ENCODE measurements around the gene USH2A. TPM values are rescaled to one million over a fixed set of nuclear protein-coding genes. Genes with fewer than 3 reads are reported as not detected.
A peak's percentile ranks its signal among the peaks of the same experiment; 100 is the strongest.

Gene USH2A
- total RNA-seq, 2 donors from 2014 or later = 0.62 to 3.1 TPM

GRCh38 chr1:215600258-215600792, 822.9 kb downstream of the USH2A start:
- H3K9me3 ChIP-seq (ENCODE audit: control insufficient read depth, low read length) = no peaks in the 10 kb centered on the region
- Mint-ChIP-seq H3K4me3 (no peak overlapping the region), H3K36me3 (ENCODE audit: low read depth) (peaks cover 27% of the 10 kb centered on the region), H3K9me3 (no peaks in the 10 kb centered on the region), H3K27me3 (ENCODE audit: insufficient read depth) (no peaks in the 10 kb centered on the region), H3K27ac (peak overlapping the region; percentile 4), H3K4me1 (peaks cover 9% of the 10 kb centered on the region)
- H3K4me1 ChIP-seq (ENCODE audit: control insufficient read depth, insufficient read depth, low read length) = no peaks in the 10 kb centered on the region
- no peak overlapping the region for H3K27ac ChIP-seq (ENCODE audit: low read depth, low read length)
- no peaks in the 10 kb centered on the region for H3K27me3 ChIP-seq (ENCODE audit: control insufficient read depth, insufficient read depth, low read length, poor library complexity, severe bottlenecking)
- H3K4me3 ChIP-seq (ENCODE audit: low read length) = no peak overlapping the region
- no peak for DNase-seq
- no peak overlapping the region for H3K9ac ChIP-seq (ENCODE audit: extremely low read depth, low read length, poor library complexity, severe bottlenecking)
- TF ChIP-seq, protein P1, sequence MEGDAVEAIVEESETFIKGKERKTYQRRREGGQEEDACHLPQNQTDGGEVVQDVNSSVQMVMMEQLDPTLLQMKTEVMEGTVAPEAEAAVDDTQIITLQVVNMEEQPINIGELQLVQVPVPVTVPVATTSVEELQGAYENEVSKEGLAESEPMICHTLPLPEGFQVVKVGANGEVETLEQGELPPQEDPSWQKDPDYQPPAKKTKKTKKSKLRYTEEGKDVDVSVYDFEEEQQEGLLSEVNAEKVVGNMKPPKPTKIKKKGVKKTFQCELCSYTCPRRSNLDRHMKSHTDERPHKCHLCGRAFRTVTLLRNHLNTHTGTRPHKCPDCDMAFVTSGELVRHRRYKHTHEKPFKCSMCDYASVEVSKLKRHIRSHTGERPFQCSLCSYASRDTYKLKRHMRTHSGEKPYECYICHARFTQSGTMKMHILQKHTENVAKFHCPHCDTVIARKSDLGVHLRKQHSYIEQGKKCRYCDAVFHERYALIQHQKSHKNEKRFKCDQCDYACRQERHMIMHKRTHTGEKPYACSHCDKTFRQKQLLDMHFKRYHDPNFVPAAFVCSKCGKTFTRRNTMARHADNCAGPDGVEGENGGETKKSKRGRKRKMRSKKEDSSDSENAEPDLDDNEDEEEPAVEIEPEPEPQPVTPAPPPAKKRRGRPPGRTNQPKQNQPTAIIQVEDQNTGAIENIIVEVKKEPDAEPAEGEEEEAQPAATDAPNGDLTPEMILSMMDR (conservative IDR thresholded peaks at IDR 0.05) = no peak
- H3K36me3 ChIP-seq (ENCODE audit: control insufficient read depth, insufficient read depth, low read length) = peaks cover 58% of the 10 kb centered on the region

DNA sequence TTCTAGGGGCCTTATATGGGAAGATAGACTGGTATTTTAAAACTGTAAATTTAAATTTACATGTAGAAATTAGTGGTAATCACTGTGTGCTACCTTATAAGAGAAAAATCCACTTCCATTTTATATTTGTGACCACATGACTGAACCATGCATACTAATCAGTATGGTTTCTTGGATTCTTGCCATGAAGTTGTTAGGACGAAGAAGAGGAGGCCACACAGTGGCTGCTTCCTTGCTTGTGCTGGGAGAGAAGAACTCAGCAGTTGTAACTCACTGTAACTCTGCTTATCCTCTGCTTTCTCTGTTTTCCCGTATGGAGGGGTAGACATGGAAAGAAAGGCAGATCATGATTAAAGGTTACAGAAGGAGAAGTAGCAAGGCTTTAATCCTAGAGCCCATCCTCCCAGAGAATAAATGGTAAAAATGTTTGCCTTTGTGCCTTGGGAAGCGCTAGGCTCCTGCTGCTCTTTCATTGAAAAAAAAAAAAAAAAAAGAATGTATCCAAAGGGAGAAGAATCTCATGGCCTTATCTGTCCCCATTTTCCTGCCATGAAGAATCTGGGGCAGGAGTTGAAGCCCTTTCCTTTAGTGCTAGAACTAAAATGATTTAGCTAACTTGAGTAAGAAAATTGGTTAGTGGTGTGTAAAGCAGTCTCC, 823.7 kb downstream of the USH2A start:
- Histone ChIP-seq H3K27me3 (ENCODE audit: control insufficient read depth, insufficient read depth, low read length, poor library complexity, severe bottlenecking) (no peaks in the 10 kb centered on the region), H3K9ac (ENCODE audit: extremely low read depth, low read length, poor library complexity, severe bottlenecking) (no peak overlapping the region), H3K4me1 (ENCODE audit: control insufficient read depth, insufficient read depth, low read length) (no peaks in the 10 kb centered on the region), H3K27ac (ENCODE audit: low read depth, low read length) (peak overlapping the region; percentile 54), H3K36me3 (ENCODE audit: control insufficient read depth, insufficient read depth, low read length) (peaks cover 58% of the 10 kb centered on the region), H3K9me3 (ENCODE audit: control insufficient read depth, low read length) (no peaks in the 10 kb centered on the region), H3K4me3 (ENCODE audit: low read length) (no peak overlapping the region)
- TF ChIP-seq, protein P1 (conservative IDR thresholded peaks at IDR 0.05) = no peak
- Mint-ChIP-seq H3K36me3 (ENCODE audit: low read depth) (peaks cover 27% of the 10 kb centered on the region), H3K27me3 (ENCODE audit: insufficient read depth) (no peaks in the 10 kb centered on the region), H3K4me1 (peaks cover 17% of the 10 kb centered on the region), H3K4me3 (no peak overlapping the region), H3K9me3 (no peaks in the 10 kb centered on the region), H3K27ac (peak overlapping the region; percentile 16)
- no peak for DNase-seq
- WGBS, 2 experiments (ENCODE audit: insufficient coverage in 1 of 2, insufficient read length in 1 of 2) = 68 to 76% methylated on average over 2 to 3 of the region's 3 CpGs

DNA sequence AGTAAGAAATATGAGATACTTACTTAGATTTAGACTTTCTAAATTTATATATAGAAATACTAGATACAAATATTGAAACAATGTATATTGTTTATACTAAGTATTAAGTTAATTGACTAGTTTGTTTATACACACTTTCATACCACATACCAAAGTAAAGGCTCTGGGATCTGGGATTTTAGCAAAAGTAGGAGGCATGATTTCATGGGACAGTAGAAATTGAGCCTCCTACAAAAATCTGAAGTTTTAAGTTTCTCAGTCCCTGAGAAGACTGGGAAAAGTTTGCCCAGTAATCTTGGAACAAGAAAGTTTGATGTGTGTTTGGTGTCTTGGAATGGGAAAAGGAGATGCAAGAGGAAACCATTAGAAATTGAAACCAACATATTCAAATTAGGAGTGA, 825.3 kb downstream of the USH2A start:
- Histone ChIP-seq H3K4me3 (ENCODE audit: low read length) (no peak overlapping the region), H3K9me3 (ENCODE audit: control insufficient read depth, low read length) (no peaks in the 10 kb centered on the region), H3K4me1 (ENCODE audit: control insufficient read depth, insufficient read depth, low read length) (no peaks in the 10 kb centered on the region), H3K27me3 (ENCODE audit: control insufficient read depth, insufficient read depth, low read length, poor library complexity, severe bottlenecking) (no peaks in the 10 kb centered on the region), H3K9ac (ENCODE audit: extremely low read depth, low read length, poor library complexity, severe bottlenecking) (no peak overlapping the region), H3K27ac (ENCODE audit: low read depth, low read length) (no peak overlapping the region), H3K36me3 (ENCODE audit: control insufficient read depth, insufficient read depth, low read length) (peaks cover 44% of the 10 kb centered on the region)
- TF ChIP-seq, protein P1 (conservative IDR thresholded peaks at IDR 0.05) = no peak
- H3K4me3 Mint-ChIP-seq = no peak overlapping the region
- peaks cover 20% of the 10 kb centered on the region for H3K4me1 Mint-ChIP-seq
- H3K27me3 Mint-ChIP-seq (ENCODE audit: insufficient read depth) = no peaks in the 10 kb centered on the region
- H3K9me3 Mint-ChIP-seq = no peaks in the 10 kb centered on the region
- DNase-seq = no peak
- peaks cover 27% of the 10 kb centered on the region for H3K36me3 Mint-ChIP-seq (ENCODE audit: low read depth)
- peak overlapping the region; percentile 67 for H3K27ac Mint-ChIP-seq

Measured in endodermal cell (in vitro differentiated cells).